Mesendoderm (in vitro differentiated cells): ENCODE measurements around the gene SLC66A1.
A peak's percentile ranks its signal among the peaks of the same experiment; 100 is the strongest.

Experiments used
- DNase-seq: peaks from one replicate; pipeline ENCODE4 v3.0.0; 2013
- H2AK5ac ChIP-seq: 2 replicates; pipeline ENCODE4 v1.6.1; 2013; ENCODE audit warnings: low read length, inconsistent platforms
- H2BK120ac ChIP-seq: 2 replicates; pipeline ENCODE4 v1.6.1; 2013; ENCODE audit warnings: low read depth, mild to moderate bottlenecking, low read length, moderate library complexity, mixed read lengths
- H2BK15ac ChIP-seq: replicated peaks from 2 replicates; pipeline ENCODE4 v1.6.1; 2013; ENCODE audit warnings: low read depth, mild to moderate bottlenecking, moderate library complexity
- H2BK5ac ChIP-seq: 2 replicates; pipeline ENCODE4 v1.6.1; 2013; ENCODE audit warnings: low read length, inconsistent platforms
- H3K18ac ChIP-seq: 2 replicates; pipeline ENCODE4 v1.6.1; 2013; ENCODE audit warnings: mild to moderate bottlenecking, low read length, mixed read lengths
- H3K23ac ChIP-seq: one replicate; pipeline ENCODE4 v1.6.1; 2013; ENCODE audit warnings: low read length
- H3K27ac ChIP-seq: 2 replicates; pipeline ENCODE4 v1.5.1; 2013; ENCODE audit warnings: low read depth, mild to moderate bottlenecking, inconsistent platforms, low read length, moderate library complexity
- H3K27me3 ChIP-seq: 2 replicates; pipeline ENCODE4 v1.6.1; 2013; ENCODE audit warnings: low read length, control low read depth, mild to moderate bottlenecking, inconsistent platforms; ENCODE audit not compliant: insufficient read depth, poor library complexity
- H3K36me3 ChIP-seq: 2 replicates; pipeline ENCODE4 v1.6.1; 2013; ENCODE audit warnings: low read length, inconsistent platforms; ENCODE audit not compliant: control insufficient read depth, insufficient read depth
- H3K4ac ChIP-seq: one replicate; pipeline ENCODE4 v1.6.1; 2013; ENCODE audit warnings: low read depth, mild to moderate bottlenecking, low read length, moderate library complexity
- H3K4me1 ChIP-seq: 2 replicates; pipeline ENCODE4 v1.6.1; 2013; ENCODE audit warnings: low read depth, low read length, inconsistent platforms; ENCODE audit not compliant: control insufficient read depth
- H3K4me2 ChIP-seq: 2 replicates; pipeline ENCODE4 v1.6.1; 2013; ENCODE audit warnings: low read length
- H3K4me3 ChIP-seq: 2 replicates; pipeline ENCODE4 v1.5.1; 2013; ENCODE audit warnings: mild to moderate bottlenecking, low read length
- H3K56ac ChIP-seq: one replicate; pipeline ENCODE4 v1.6.1; 2013; ENCODE audit warnings: low read length
- H3K79me1 ChIP-seq: 2 replicates; pipeline ENCODE4 v1.6.1; 2013; ENCODE audit warnings: low read length, inconsistent platforms
- H3K79me2 ChIP-seq: 2 replicates; pipeline ENCODE4 v1.6.1; 2013; ENCODE audit warnings: mild to moderate bottlenecking, low read length; ENCODE audit not compliant: control insufficient read depth, insufficient read depth
- H3K9ac ChIP-seq: 2 replicates; pipeline ENCODE4 v1.6.1; 2013; ENCODE audit warnings: low read length, inconsistent platforms
- H4K5ac ChIP-seq: one replicate; pipeline ENCODE4 v1.6.1; 2013; ENCODE audit warnings: low read length
- H4K8ac ChIP-seq: one replicate; pipeline ENCODE4 v1.6.1; 2013; ENCODE audit warnings: low read depth, mild to moderate bottlenecking, control low read depth, low read length, moderate library complexity
- WGBS: extraction: QIAGEN DNeasy Blood & Tissue Kit; methylation state at CpG from one replicate; pipeline ENCODE4 v1.1.7; 2013; ENCODE audit warnings: low lambda C conversion rate, missing lambda C conversion rate; ENCODE audit not compliant: insufficient coverage; ENCODE audit errors: extremely low coverage; 5-methylcytosine and 5-hydroxymethylcytosine counted together

SLC66A1 gene

DNA sequence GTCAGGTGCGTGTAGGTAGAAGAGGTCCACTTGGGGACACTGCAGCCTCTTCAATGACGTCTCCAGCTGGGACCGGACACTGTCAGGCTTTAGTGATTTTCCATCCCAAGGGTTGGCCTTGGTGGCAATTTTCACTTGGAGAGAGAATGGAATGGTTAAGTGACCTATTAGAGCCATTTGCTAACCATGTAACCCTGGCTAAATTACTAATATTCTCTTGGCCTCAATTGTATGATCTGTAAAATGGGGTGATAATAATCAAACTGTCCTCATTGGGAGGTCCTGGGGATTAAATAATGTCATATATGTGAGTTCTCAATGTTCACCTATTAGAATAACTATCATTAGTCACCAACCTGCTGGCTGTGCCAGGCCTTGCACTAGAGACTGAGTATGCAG, 3.6 kb upstream of the SLC66A1 start:
- Histone ChIP-seq H2BK120ac (no peak overlapping the region), H3K36me3 (no peaks in the 10 kb centered on the region)

DNA sequence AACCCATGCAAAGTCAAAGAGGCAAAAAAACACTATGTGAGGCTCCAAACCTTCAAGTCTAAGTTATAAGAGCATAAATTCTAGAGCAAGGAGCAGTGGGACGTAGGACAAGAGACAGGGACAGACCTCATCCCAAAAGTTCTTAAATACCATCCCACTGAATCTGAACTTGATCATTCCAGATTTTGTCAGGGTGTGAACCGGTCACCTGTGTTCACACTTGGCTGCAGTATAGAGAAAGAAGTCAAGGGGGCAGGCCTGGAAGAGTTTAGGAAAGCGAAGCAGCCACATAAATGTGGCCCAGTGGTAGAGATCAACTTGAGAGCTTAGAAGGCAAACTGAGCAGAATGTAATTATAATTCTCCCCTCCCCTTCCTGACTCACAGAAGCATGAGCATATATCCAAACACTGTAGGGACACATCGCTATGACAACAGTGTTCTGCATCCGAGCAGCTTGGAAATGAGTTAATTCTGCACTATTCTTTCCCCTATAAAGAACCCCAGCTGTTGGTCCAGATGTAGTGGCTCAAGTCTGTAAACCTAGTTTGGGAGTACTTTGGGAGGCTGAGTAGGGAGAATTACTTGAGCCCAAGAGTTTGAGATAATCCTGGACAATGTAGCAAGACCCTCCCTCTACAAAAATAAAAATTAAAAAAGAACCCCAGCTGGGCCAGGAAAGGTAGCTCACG, 2.9 kb upstream of the SLC66A1 start:
- H3K56ac ChIP-seq: no peak overlapping the region
- no peak overlapping the region for H3K4me3 ChIP-seq
- no peak overlapping the region for H3K4ac ChIP-seq
- H3K23ac ChIP-seq: no peak overlapping the region
- no peak overlapping the region for H3K4me2 ChIP-seq
- H3K79me1 ChIP-seq: peaks cover 14% of the 10 kb centered on the region
- H2BK15ac ChIP-seq: no peak overlapping the region
- H3K79me2 ChIP-seq: no peaks in the 10 kb centered on the region
- H3K9ac ChIP-seq: no peak overlapping the region
- WGBS: no CpG with 5 or more reads among the region's 6 CpGs
- H4K8ac ChIP-seq: no peak overlapping the region
- no peak overlapping the region for H3K18ac ChIP-seq
- peak; percentile 15 for DNase-seq
- H2BK120ac ChIP-seq: no peak overlapping the region
- H3K27me3 ChIP-seq: no peaks in the 10 kb centered on the region
- H3K4me1 ChIP-seq: peaks cover 5% of the 10 kb centered on the region
- H3K27ac ChIP-seq: no peak overlapping the region
- no peak overlapping the region for H2BK5ac ChIP-seq
- H2AK5ac ChIP-seq: no peak overlapping the region
- H4K5ac ChIP-seq: no peak overlapping the region
- no peaks in the 10 kb centered on the region for H3K36me3 ChIP-seq

More for the DNA sequence above, 3.6 kb upstream of the SLC66A1 start:
- H2BK5ac ChIP-seq: no peak overlapping the region
- H3K4me3 ChIP-seq: no peak overlapping the region
- no peak overlapping the region for H3K9ac ChIP-seq
- no peak overlapping the region for H4K8ac ChIP-seq
- no peak for DNase-seq
- H2BK15ac ChIP-seq: no peak overlapping the region
- no peak overlapping the region for H3K56ac ChIP-seq
- no peak overlapping the region for H3K4me2 ChIP-seq
- no peak overlapping the region for H3K23ac ChIP-seq
- peaks cover 10% of the 10 kb centered on the region for H3K79me1 ChIP-seq
- no peak overlapping the region for H3K18ac ChIP-seq
- H3K4me1 ChIP-seq: peaks cover 5% of the 10 kb centered on the region
- no peaks in the 10 kb centered on the region for H3K27me3 ChIP-seq
- H2AK5ac ChIP-seq: no peak overlapping the region
- no peak overlapping the region for H3K4ac ChIP-seq
- H3K79me2 ChIP-seq: no peaks in the 10 kb centered on the region
- WGBS: no CpG with 5 or more reads among the region's 3 CpGs
- H4K5ac ChIP-seq: no peak overlapping the region
- no peak overlapping the region for H3K27ac ChIP-seq

DNA sequence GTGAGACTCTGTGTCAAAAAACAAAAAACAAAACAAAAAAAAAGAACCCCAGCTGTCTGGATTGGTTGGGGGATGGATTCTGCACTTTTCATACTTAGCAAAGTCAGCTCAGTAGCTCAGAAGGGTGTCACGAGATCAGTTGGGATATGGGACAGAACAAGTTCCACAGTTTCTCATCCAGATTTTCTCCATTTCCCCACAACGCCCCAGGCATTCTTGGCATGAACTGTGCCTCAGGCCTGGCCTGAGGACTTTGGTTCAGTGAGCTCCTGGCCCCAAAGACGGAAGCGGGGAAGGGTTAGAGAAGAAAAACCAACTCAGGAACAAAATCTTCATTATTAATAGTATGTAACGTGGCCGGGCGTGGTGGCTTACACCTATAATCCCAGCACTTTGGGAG, 2.1 kb upstream of the SLC66A1 start:
- Histone ChIP-seq H3K4me2 (no peak overlapping the region), H3K18ac (no peak overlapping the region), H3K56ac (no peak overlapping the region), H2AK5ac (no peak overlapping the region), H3K36me3 (no peaks in the 10 kb centered on the region), H3K27me3 (no peaks in the 10 kb centered on the region), H3K9ac (no peak overlapping the region), H3K4me3 (no peak overlapping the region), H3K4ac (no peak overlapping the region), H4K8ac (no peak overlapping the region), H3K79me1 (peaks cover 16% of the 10 kb centered on the region), H2BK120ac (no peak overlapping the region), H3K23ac (no peak overlapping the region), H2BK5ac (no peak overlapping the region), H3K79me2 (no peaks in the 10 kb centered on the region), H2BK15ac (no peak overlapping the region), H3K27ac (no peak overlapping the region), H4K5ac (no peak overlapping the region), H3K4me1 (peaks cover 5% of the 10 kb centered on the region)
- DNase-seq: no peak
- WGBS: no CpG with 5 or more reads among the region's 7 CpGs

DNA sequence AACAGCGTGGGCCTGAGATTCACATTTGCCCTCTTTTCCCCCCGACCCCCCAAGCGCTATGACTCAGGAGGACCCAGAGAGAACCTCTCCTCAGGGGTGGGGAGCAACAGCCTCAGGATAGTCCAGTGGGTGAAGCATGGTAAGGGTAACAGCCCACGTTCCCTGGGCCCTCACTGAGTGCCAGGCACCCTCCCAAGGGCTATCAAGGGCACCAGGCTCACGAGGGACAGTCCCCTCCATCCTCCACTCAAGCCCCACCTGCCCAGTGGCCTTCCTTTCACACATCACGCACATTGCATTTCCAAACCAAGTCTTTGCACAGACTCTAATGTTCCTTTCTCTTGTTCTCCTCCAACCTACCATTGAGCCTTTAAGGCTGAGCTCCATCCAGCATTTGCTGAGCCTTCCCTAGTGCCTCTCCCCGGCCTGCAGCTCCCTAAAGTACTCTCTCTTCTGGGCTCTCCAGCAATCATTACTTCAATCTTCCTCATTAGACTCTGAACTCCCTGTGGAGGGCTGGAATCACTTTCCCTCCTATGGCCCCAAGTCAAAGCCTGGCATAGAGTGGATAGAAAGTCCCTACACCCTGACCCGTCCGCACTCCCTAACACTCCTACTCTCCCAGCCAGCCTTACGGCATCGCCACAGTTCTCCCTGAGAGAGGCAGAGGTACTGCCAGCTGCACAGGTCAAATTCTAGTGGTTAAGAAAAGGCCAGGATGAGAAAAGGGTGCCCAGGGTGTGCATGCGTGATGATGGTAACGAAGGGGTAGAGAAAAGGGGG, 1.2 kb upstream of the SLC66A1 start:
- Histone ChIP-seq H2BK15ac (no peak overlapping the region), H3K27me3 (no peaks in the 10 kb centered on the region), H3K18ac (no peak overlapping the region), H4K8ac (no peak overlapping the region), H3K79me2 (no peaks in the 10 kb centered on the region), H3K56ac (peak overlapping the region; percentile 95), H3K36me3 (no peaks in the 10 kb centered on the region), H3K4ac (no peak overlapping the region), H2AK5ac (no peak overlapping the region), H3K23ac (no peak overlapping the region), H2BK120ac (no peak overlapping the region), H3K27ac (no peak overlapping the region), H3K4me3 (peak overlapping the region; percentile 73), H3K4me1 (peaks cover 5% of the 10 kb centered on the region), H2BK5ac (no peak overlapping the region), H3K9ac (peak overlapping the region; percentile 96), H4K5ac (no peak overlapping the region), H3K79me1 (peaks cover 16% of the 10 kb centered on the region), H3K4me2 (peak overlapping the region; percentile 90)
- no CpG with 5 or more reads among the region's 13 CpGs for WGBS
- no peak for DNase-seq

DNA sequence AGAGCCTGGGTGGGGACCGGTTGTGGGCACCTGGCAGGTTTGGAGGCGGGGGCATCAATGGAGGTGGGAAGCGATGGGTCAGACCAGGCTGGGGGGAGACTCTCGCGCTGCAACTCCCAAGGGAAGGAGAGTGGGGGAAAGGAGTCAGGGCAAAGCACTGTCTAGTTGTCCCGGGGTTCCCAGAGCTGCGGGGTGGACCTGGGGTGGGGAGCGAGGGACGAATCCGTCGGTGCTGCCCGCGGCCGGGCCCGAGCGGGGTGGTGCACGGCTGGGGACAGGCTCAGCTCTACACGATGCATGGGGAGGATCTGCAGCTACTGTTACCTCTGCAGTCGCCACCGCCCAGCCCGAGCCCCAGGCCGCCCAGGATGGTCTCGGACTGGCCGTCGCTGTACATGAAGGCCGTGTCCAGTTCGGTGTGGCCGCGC, 609 bp upstream of the SLC66A1 start:
- no peak for DNase-seq
- no peak overlapping the region for H4K5ac ChIP-seq
- no peak overlapping the region for H2BK5ac ChIP-seq
- peak overlapping the region; percentile 10 for H3K27ac ChIP-seq
- peak overlapping the region; percentile 100 for H3K23ac ChIP-seq
- no peaks in the 10 kb centered on the region for H3K79me2 ChIP-seq
- H3K18ac ChIP-seq: peak overlapping the region; percentile 53
- no peaks in the 10 kb centered on the region for H3K36me3 ChIP-seq
- peaks cover 16% of the 10 kb centered on the region for H3K79me1 ChIP-seq
- H4K8ac ChIP-seq: no peak overlapping the region
- no CpG with 5 or more reads among the region's 29 CpGs for WGBS
- peak overlapping the region; percentile 90 for H3K4me2 ChIP-seq
- H3K4me3 ChIP-seq: peak overlapping the region; percentile 73
- no peak overlapping the region for H2AK5ac ChIP-seq
- no peak overlapping the region for H2BK120ac ChIP-seq
- peak overlapping the region; percentile 17 for H3K4ac ChIP-seq
- H3K27me3 ChIP-seq: no peaks in the 10 kb centered on the region
- H2BK15ac ChIP-seq: no peak overlapping the region
- H3K9ac ChIP-seq: peak overlapping the region; percentile 96
- peak overlapping the region; percentile 95 for H3K56ac ChIP-seq
- H3K4me1 ChIP-seq: peaks cover 5% of the 10 kb centered on the region
